D341Med (cell line): ENCODE results near the gene TNS4.

ENCODE experiments used
- DNase-seq: peaks from one replicate; pipeline ENCODE4 v3.0.0; 2012; ENCODE audit warnings: low spot score

The TNS4 gene

GRCh38 chr17:40472733-40473452, 28.5 kb downstream of the TNS4 start:
- no peak for DNase-seq

- DNase-seq, result no peak
These were observed 29.3 kb downstream of the TNS4 start for GRCh38 chr17:40471846-40472732.

- no peak for DNase-seq
These were observed 30.2 kb downstream of the TNS4 start for GRCh38 chr17:40470932-40471828.

GRCh38 chr17:40469805-40470675, 31.4 kb downstream of the TNS4 start:
- DNase-seq, result no peak

GRCh38 chr17:40468560-40468959, 32.9 kb downstream of the TNS4 start:
- DNase-seq, result no peak

GRCh38 chr17:40467281-40467867, 34.0 kb downstream of the TNS4 start:
- no peak for DNase-seq

GRCh38 chr17:40466298-40466971, 35.0 kb downstream of the TNS4 start:
- no peak for DNase-seq

GRCh38 chr17:40464392-40464855, 37.0 kb downstream of the TNS4 start:
- no peak for DNase-seq

- DNase-seq, result no peak
These were observed 38.3 kb downstream of the TNS4 start for GRCh38 chr17:40463122-40463550.

- DNase-seq, result no peak
These were observed 38.9 kb downstream of the TNS4 start for GRCh38 chr17:40462343-40463121.

- no peak for DNase-seq
These were observed 39.6 kb downstream of the TNS4 start for GRCh38 chr17:40461732-40462342.

- DNase-seq, result no peak
These were observed 40.3 kb downstream of the TNS4 start for GRCh38 chr17:40460968-40461731.

GRCh38 chr17:40460604-40460967, 40.8 kb downstream of the TNS4 start:
- peak; percentile 64 for DNase-seq

- no peak for DNase-seq
These were observed 41.5 kb downstream of the TNS4 start for GRCh38 chr17:40459636-40460603.

GRCh38 chr17:40458851-40459482, 42.5 kb downstream of the TNS4 start:
- DNase-seq, result no peak
